Measurements from ENCODE around the gene PHTF2.

Gene PHTF2

GRCh38 chr7:77796109-77796508 is 2.5 kb upstream of the PHTF2 start:
- no peak for DNase-seq (ENCODE audit: low read depth)
- TF ChIP-seq MYC (IDR thresholded peaks at IDR 0.05; ENCODE audit: low read depth, low read length) (no peak), POLR2A (IDR thresholded peaks at IDR 0.05; ENCODE audit: extremely low read depth, insufficient read length) (no peak), MAX (IDR thresholded peaks at IDR 0.05; ENCODE audit: low read depth, low read length) (no peak), CTCF (IDR thresholded peaks at IDR 0.05; ENCODE audit: low read depth, low read length) (no peak)
- peak overlapping the region; percentile 88 for H3K4me3 ChIP-seq (ENCODE audit: low read depth, low read length)

- DNase-seq (ENCODE audit: low read depth), result no peak
- H3K4me3 ChIP-seq (ENCODE audit: low read depth, low read length), result peak overlapping the region; percentile 88
- TF ChIP-seq CTCF (IDR thresholded peaks at IDR 0.05; ENCODE audit: low read depth, low read length) (no peak), MAX (IDR thresholded peaks at IDR 0.05; ENCODE audit: low read depth, low read length) (no peak), POLR2A (IDR thresholded peaks at IDR 0.05; ENCODE audit: extremely low read depth, insufficient read length) (no peak), MYC (IDR thresholded peaks at IDR 0.05; ENCODE audit: low read depth, low read length) (no peak)
Measured at GRCh38 chr7:77796960-77797359, 1.6 kb upstream of the PHTF2 start.

- TF ChIP-seq MAX (IDR thresholded peaks at IDR 0.05; ENCODE audit: low read depth, low read length) (no peak; the same call in 1 of the 2 replicates), MYC (IDR thresholded peaks at IDR 0.05; ENCODE audit: low read depth, low read length) (peak; percentile 33; the same call in 1 of the 2 replicates), POLR2A (IDR thresholded peaks at IDR 0.05; ENCODE audit: extremely low read depth, insufficient read length) (peak; percentile 42), CTCF (IDR thresholded peaks at IDR 0.05; ENCODE audit: low read depth, low read length) (no peak)
- DNase-seq (ENCODE audit: low read depth), result no peak
- peak overlapping the region; percentile 88 for H3K4me3 ChIP-seq (ENCODE audit: low read depth, low read length)
Measured at GRCh38 chr7:77797734-77798393, 709 bp upstream of the PHTF2 start.

- peak overlapping the region; percentile 88 for H3K4me3 ChIP-seq (ENCODE audit: low read depth, low read length)
- TF ChIP-seq POLR2A (IDR thresholded peaks at IDR 0.05; ENCODE audit: extremely low read depth, insufficient read length) (no peak), MYC (IDR thresholded peaks at IDR 0.05; ENCODE audit: low read depth, low read length) (peak; percentile 46; the same call in 1 of the 2 replicates), MAX (IDR thresholded peaks at IDR 0.05; ENCODE audit: low read depth, low read length) (peak; percentile 85)
- DNase-seq (ENCODE audit: low read depth), result peak; percentile 84
Measured at GRCh38 chr7:77799078-77799964, 748 bp downstream of the PHTF2 start.

GRCh38 chr7:77800158-77800557 is 1.6 kb downstream of the PHTF2 start:
- H3K4me3 ChIP-seq (ENCODE audit: low read depth, low read length), result peak overlapping the region; percentile 88

More at GRCh38 chr7:77800158-77800557, 1.6 kb downstream of the PHTF2 start:
- no peak for DNase-seq (ENCODE audit: low read depth)
- no peak for TF ChIP-seq CTCF (IDR thresholded peaks at IDR 0.05; ENCODE audit: low read depth, low read length)
- no peak for TF ChIP-seq MYC (IDR thresholded peaks at IDR 0.05; ENCODE audit: low read depth, low read length)
- TF ChIP-seq POLR2A (IDR thresholded peaks at IDR 0.05; ENCODE audit: extremely low read depth, insufficient read length), result no peak
- no peak for TF ChIP-seq MAX (IDR thresholded peaks at IDR 0.05; ENCODE audit: low read depth, low read length)

All from NB4 (cell line).